Kidney tubule cell (primary cell): Measurements from ENCODE around the gene C1orf122.
"Not testable (repeated sequence)": the region's sequence is repeated elsewhere in the genome, so short reads cannot be mapped to it uniquely, and the experiment has no call there.

ENCODE experiments used
- DNase-seq: peaks from one replicate; pipeline ENCODE4 v3.0.0-alpha.2; 2018; ENCODE audit warnings: low spot score

The C1orf122 gene

GRCh38 chr1:37807555-37808368 is at the start of gene C1orf122, which contains the start of gene YRDC:
Gene C1orf122, plus strand, starts transcription at chr1:37807790. Its CDS starts 615 bp downstream, at chr1:37808405.
Gene YRDC, minus strand, starts transcription at chr1:37808208. Its CDS starts 28 bp downstream, at chr1:37808180.
- DNase-seq = peak; percentile 94

GRCh38 chr1:37759451-37759850 is 48.1 kb upstream of the C1orf122 start:
- no peak for DNase-seq

GRCh38 chr1:37761416-37762095 is 46.0 kb upstream of the C1orf122 start:
- DNase-seq = no peak

GRCh38 chr1:37762516-37762915 is 45.1 kb upstream of the C1orf122 start:
- no peak for DNase-seq

GRCh38 chr1:37763791-37764413 is 43.7 kb upstream of the C1orf122 start:
- DNase-seq = no peak

- DNase-seq = peak; percentile 30
Measured at GRCh38 chr1:37764414-37764825, 43.2 kb upstream of the C1orf122 start.

GRCh38 chr1:37764888-37765441 is 42.6 kb upstream of the C1orf122 start, which contains the start of gene EPHA10:
Gene EPHA10, minus strand, starts transcription at chr1:37765120. Its CDS starts 54 bp downstream, at chr1:37765066.
- DNase-seq = no peak

GRCh38 chr1:37765916-37766664 is 41.5 kb upstream of the C1orf122 start:
- DNase-seq = no peak

- DNase-seq = no peak
Measured at GRCh38 chr1:37767488-37767887, 40.1 kb upstream of the C1orf122 start.

GRCh38 chr1:37771440-37771839 is 36.1 kb upstream of the C1orf122 start:
- DNase-seq = not testable (repeated sequence)

- DNase-seq = no peak
Measured at GRCh38 chr1:37776946-37777516, 30.6 kb upstream of the C1orf122 start.

- no peak for DNase-seq
Measured at GRCh38 chr1:37778654-37779053, 28.9 kb upstream of the C1orf122 start.

- DNase-seq = no peak
Measured at GRCh38 chr1:37782491-37782890, 25.1 kb upstream of the C1orf122 start.

- DNase-seq = no peak
Measured at GRCh38 chr1:37792943-37793686, 14.5 kb upstream of the C1orf122 start.

GRCh38 chr1:37793773-37794371 is 13.7 kb upstream of the C1orf122 start, which contains the start of gene MANEAL:
Gene MANEAL, plus strand, starts transcription at chr1:37793847. Its CDS starts 336 bp downstream, at chr1:37794183.
- DNase-seq = peak; percentile 60

GRCh38 chr1:37794372-37795339 is 12.9 kb upstream of the C1orf122 start:
- DNase-seq = no peak

GRCh38 chr1:37795340-37796125 is 12.1 kb upstream of the C1orf122 start:
- peak; percentile 71 for DNase-seq
